ENCODE data around the gene AKAP10.
"Not testable (repeated sequence)": the region's sequence is repeated elsewhere in the genome, so short reads cannot be mapped to it uniquely, and the experiment has no call there.

Gene AKAP10

GRCh38 chr17:19978805-19979211 lies 1.2 kb upstream of the AKAP10 start:
- DNase-seq, result no peak

GRCh38 chr17:19978209-19978802 lies 678 bp upstream of the AKAP10 start:
- peak; percentile 17 for DNase-seq

GRCh38 chr17:19975601-19976000 lies 2.0 kb downstream of the AKAP10 start:
- no peak for DNase-seq

GRCh38 chr17:19973156-19973555 lies 4.5 kb downstream of the AKAP10 start:
- no peak for DNase-seq

GRCh38 chr17:19962954-19963353 lies 14.7 kb downstream of the AKAP10 start:
- DNase-seq, result not testable (repeated sequence)

- DNase-seq, result no peak
Measured at GRCh38 chr17:19958023-19958422, 19.6 kb downstream of the AKAP10 start.

- DNase-seq, result no peak
Measured at GRCh38 chr17:19955099-19955498, 22.5 kb downstream of the AKAP10 start.

GRCh38 chr17:19951411-19951810 lies 26.2 kb downstream of the AKAP10 start:
- not testable (repeated sequence) for DNase-seq

GRCh38 chr17:19950624-19951195 lies 26.9 kb downstream of the AKAP10 start:
- DNase-seq, result not testable (repeated sequence)

GRCh38 chr17:19948116-19948943 lies 29.3 kb downstream of the AKAP10 start:
- no peak for DNase-seq

GRCh38 chr17:19946921-19947320 lies 30.7 kb downstream of the AKAP10 start:
- no peak for DNase-seq

GRCh38 chr17:19945009-19945626 lies 32.5 kb downstream of the AKAP10 start:
- no peak for DNase-seq

GRCh38 chr17:19943599-19943998 lies 34.0 kb downstream of the AKAP10 start:
- DNase-seq, result no peak

GRCh38 chr17:19943026-19943425 lies 34.6 kb downstream of the AKAP10 start:
- no peak for DNase-seq

- DNase-seq, result no peak
Measured at GRCh38 chr17:19940722-19941464, 36.7 kb downstream of the AKAP10 start.

- DNase-seq, result no peak
Measured at GRCh38 chr17:19939993-19940721, 37.5 kb downstream of the AKAP10 start.

- DNase-seq, result no peak
Measured at GRCh38 chr17:19938736-19939135, 38.9 kb downstream of the AKAP10 start.

GRCh38 chr17:19937522-19937921 lies 40.1 kb downstream of the AKAP10 start:
- no peak for DNase-seq

GRCh38 chr17:19935169-19935568 lies 42.5 kb downstream of the AKAP10 start:
- DNase-seq, result no peak

GRCh38 chr17:19933628-19934027 lies 44.0 kb downstream of the AKAP10 start:
- no peak for DNase-seq

GRCh38 chr17:19933221-19933620 lies 44.4 kb downstream of the AKAP10 start:
- no peak for DNase-seq

- no peak for DNase-seq
Measured at GRCh38 chr17:19928299-19928698, 49.3 kb downstream of the AKAP10 start.

Measured in CD4-positive, alpha-beta T cell treated with Interleukin-10 for 1 hour (primary cell).